Adrenal gland (tissue), 12 donors: Measurements from ENCODE around the gene MYL12A. TPM values are rescaled to one million over a fixed set of nuclear protein-coding genes. Genes with fewer than 3 reads are reported as not detected.

Experiments
- DNase-seq, 7 donors: peaks; one replicate each; pipeline ENCODE4 v3.0.0-alpha.2; 2019 to 2020
- H3K27ac ChIP-seq, 5 donors: fragments of 200-600 bp; sonication (generic) in 4 of 5; 1 replicate in 3 of 5; 2 replicates in 2 of 5; pipeline versions ENCODE4 v1.5.1 to v1.8.0; 2016 to 2020; ENCODE audit warnings: mild to moderate bottlenecking in 1 of 5
- H3K27me3 ChIP-seq: fragments of 200-600 bp; 2 replicates; pipeline ENCODE4 v1.8.0; 2021
- H3K36me3 ChIP-seq, 2 donors: fragments of 200-600 bp; replicated peaks in 1 of 2; 1 replicate in 1 of 2; 2 replicates in 1 of 2; pipeline versions ENCODE4 v1.5.1 to v1.8.0; 2018 to 2022
- H3K4me1 ChIP-seq, 2 donors: fragments of 200-600 bp; replicated peaks in 1 of 2; 1 replicate in 1 of 2; 2 replicates in 1 of 2; pipeline versions ENCODE4 v1.5.1 to v1.8.0; 2018 to 2021
- H3K4me3 ChIP-seq, 4 donors: fragments of 200-600 bp; sonication (generic) in 3 of 4; one replicate each; pipeline ENCODE4 v1.5.1; 2016 to 2018
- H3K9me3 ChIP-seq, 3 donors: fragments of 200-600 bp; sonication (generic) in 1 of 3; replicated peaks in 1 of 3; 1 replicate in 2 of 3; 2 replicates in 1 of 3; pipeline versions ENCODE4 v1.5.1 to v1.8.0; 2016 to 2021
- CTCF ChIP-seq, 6 experiments: fragments of 450-650 bp in 4 of 6; fragments of 200-600 bp in 2 of 6; sonication (generic) in 1 of 6; IDR thresholded peaks; 1 replicate in 5 of 6; 2 replicates in 1 of 6; pipeline versions ENCODE4 v1.5.1 to v1.8.0; 2016 to 2021; ENCODE audit warnings: antibody characterized with exemption in 6 of 6, mild to moderate bottlenecking in 2 of 6, moderate library complexity in 1 of 6
- POLR2A ChIP-seq, 2 donors: fragments of 450-650 bp; IDR thresholded peaks; one replicate each; pipeline ENCODE4 v1.6.1; 2017; ENCODE audit warnings: antibody characterized with exemption in 2 of 2, mild to moderate bottlenecking in 2 of 2, moderate library complexity in 1 of 2
- WGBS, 4 donors: extraction: QIAGEN DNeasy Blood & Tissue Kit in 2 of 4; methylation state at CpG; one replicate each; pipeline versions ENCODE4 v1.1.5 to v1.1.7; 2013 to 2017; 5-methylcytosine and 5-hydroxymethylcytosine counted together
- intact Hi-C, 2 donors: fragments of 100-400 bp; cut with DNase I; formaldehyde crosslinking; loops; one replicate each; pipeline versions ENCODE4 v1.14.1 to v1.15.0; 2022 to 2023
- polyA plus RNA-seq, 3 donors: library from polyadenylated mRNA; stranded (reverse); fragments of 200-250 nt in 2 of 3; fragments of 350-450 nt in 1 of 3; fragmentation: Illumina TruSeq in 1 of 3; extraction: RNeasy Lipid Tissue Mini Kit (QIAGEN cat#74804) in 1 of 3; gene quantifications; one replicate each; pipeline ENCODE4 v1.2.3, GENCODE V29; 2013 to 2014
- total RNA-seq, 9 donors: library from RNA; depleted of rRNA in 4 of 9; stranded (reverse); fragments of >200 nt in 4 of 9; fragments of 120-200 nt in 1 of 9; fragmentation: NEBNext Ultra II Directional in 1 of 9; extraction: Animal tissue kit (Norgen Biotek cat#: 25700) in 1 of 9; gene quantifications; one replicate each; pipeline versions ENCODE4 v1.1.0 to v1.2.4, GENCODE V29; 2013 to 2023
- donor health status: healthy with polysubstance abuse.
- donor health status: Bipolar disorder and iron deficiency.
- donor health status: DM: yes; HTN: yes; CAD: no.
- donor health status: DM: no; HTN: no; CAD: no.
- donor health status: DM: no; HTN: no; CAD: no.
- donor health status: DM: yes; HTN: yes; CAD: no.

Gene MYL12A
- total and polyA plus RNA-seq, 12 donors: 191 to 436 (median 251) TPM

- Histone ChIP-seq H3K27me3 (no peaks in the 10 kb centered on the region), H3K36me3 (no peaks in the 10 kb centered on the region), H3K27ac (peak overlapping the region; percentile 42 to 98 (median 58)), H3K4me1 (peaks cover 51 to 72% of the 10 kb centered on the region in 2 donors), H3K9me3 (no peaks in the 10 kb centered on the region), H3K4me3 (peak overlapping the region in 1 of 4 donors; percentile 1)
- intact Hi-C loops: loop anchor here (10.0 kb wide), 2 partner anchors 59 to 189 kb away; partner anchors contain the start of gene TGIF1 (in 1 of the 2)
- 23 to 34% (median 31%) methylated on average over 7 of the region's 7 CpGs for WGBS, 4 donors
- TF ChIP-seq CTCF (IDR thresholded peaks at IDR 0.05) (no peak), POLR2A (IDR thresholded peaks at IDR 0.05) (peak in 1 of 2 donors; percentile 22)
- DNase-seq: peak; percentile 45 to 82 (median 60)
Observed at GRCh38 chr18:3266062-3266608, 18.5 kb downstream of the MYL12A start.

- no peaks in the 10 kb centered on the region for H3K27me3 ChIP-seq
- H3K9me3 ChIP-seq: no peaks in the 10 kb centered on the region
- DNase-seq: no peak
- intact Hi-C loops: loop anchor here (10.0 kb wide), 2 partner anchors 56 to 186 kb away; partner anchors contain the start of gene TGIF1 (in 1 of the 2)
- H3K27ac ChIP-seq: peak overlapping the region in 3 of 5 donors; percentile 17 to 53 (median 33)
- no peaks in the 10 kb centered on the region for H3K36me3 ChIP-seq
- TF ChIP-seq CTCF (IDR thresholded peaks at IDR 0.05) (no peak), POLR2A (IDR thresholded peaks at IDR 0.05) (no peak)
- H3K4me1 ChIP-seq: peaks cover 51 to 80% of the 10 kb centered on the region in 2 donors
- H3K4me3 ChIP-seq: no peak overlapping the region
Observed at GRCh38 chr18:3268306-3268705, 20.7 kb downstream of the MYL12A start.

- 64 to 69% (median 69%) methylated on average over 4 of the region's 4 CpGs for WGBS, 4 donors
- H3K9me3 ChIP-seq: no peaks in the 10 kb centered on the region
- peak overlapping the region in 3 of 5 donors; percentile 17 to 53 (median 33) for H3K27ac ChIP-seq
- no peak overlapping the region for H3K4me3 ChIP-seq
- peaks cover 40 to 70% of the 10 kb centered on the region in 2 donors for H3K4me1 ChIP-seq
- no peak for DNase-seq
- TF ChIP-seq CTCF (IDR thresholded peaks at IDR 0.05): no peak
- TF ChIP-seq POLR2A (IDR thresholded peaks at IDR 0.05): no peak
- no peaks in the 10 kb centered on the region for H3K27me3 ChIP-seq
- intact Hi-C loops: loop anchor here (10.0 kb wide), 2 partner anchors 55 to 185 kb away; partner anchors contain the start of gene TGIF1 (in 1 of the 2)
- H3K36me3 ChIP-seq: peaks cover 0 to 6% of the 10 kb centered on the region in 2 donors
Observed at GRCh38 chr18:3269241-3269913, 21.8 kb downstream of the MYL12A start.

- 90 to 100% (median 97%) methylated on average over 1 of the region's 1 CpG for WGBS, 4 donors
- H3K4me1 ChIP-seq: peaks cover 36 to 64% of the 10 kb centered on the region in 2 donors
Observed at GRCh38 chr18:3269914-3270299, 22.3 kb downstream of the MYL12A start.

More at GRCh38 chr18:3269914-3270299, 22.3 kb downstream of the MYL12A start:
- no peak overlapping the region for H3K4me3 ChIP-seq
- intact Hi-C loops: loop anchor here (10.0 kb wide), 2 partner anchors 55 to 185 kb away; partner anchors contain the start of gene TGIF1 (in 1 of the 2)
- H3K9me3 ChIP-seq: no peaks in the 10 kb centered on the region
- peak overlapping the region in 2 of 5 donors; percentile 33 to 53 for H3K27ac ChIP-seq
- peaks cover 0 to 11% of the 10 kb centered on the region in 2 donors for H3K36me3 ChIP-seq
- no peaks in the 10 kb centered on the region for H3K27me3 ChIP-seq
- no peak for DNase-seq
- TF ChIP-seq POLR2A (IDR thresholded peaks at IDR 0.05) (no peak), CTCF (IDR thresholded peaks at IDR 0.05) (no peak)
